ENCODE results near the gene UGT1A7.

DNA sequence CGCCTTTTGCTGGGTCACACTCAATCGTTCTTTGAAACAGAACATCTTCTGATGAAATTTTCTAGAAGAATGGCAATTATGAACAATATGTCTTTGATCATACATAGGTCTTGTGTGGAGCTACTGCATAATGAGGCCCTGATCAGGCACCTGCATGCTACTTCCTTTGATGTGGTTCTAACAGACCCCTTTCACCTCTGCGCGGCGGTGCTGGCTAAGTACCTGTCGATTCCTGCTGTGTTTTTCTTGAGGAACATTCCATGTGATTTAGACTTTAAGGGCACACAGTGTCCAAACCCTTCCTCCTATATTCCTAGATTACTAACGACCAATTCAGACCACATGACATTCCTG lies 31.5 kb downstream of the UGT1A7 start:
- no peak for TF ChIP-seq EP300 (conservative IDR thresholded peaks at IDR 0.05; ENCODE audit: poor library complexity, severe bottlenecking)
- TF ChIP-seq REST (IDR thresholded peaks at IDR 0.05; ENCODE audit: borderline replicate concordance): no peak
- no peak for TF ChIP-seq RAD21 (conservative IDR thresholded peaks at IDR 0.05)
- TF ChIP-seq CTCF (IDR thresholded peaks at IDR 0.05; ENCODE audit: poor library complexity, severe bottlenecking): no peak
- no peak for TF ChIP-seq POLR2AphosphoS5 (IDR thresholded peaks at IDR 0.05)
